Adrenal gland (tissue), 5 donors: ENCODE data around the gene ATP2C1.

ENCODE experiments used
- POLR2A ChIP-seq, 2 donors: fragments of 450-650 bp; IDR thresholded peaks; one replicate each; pipeline ENCODE4 v1.6.1; 2017; ENCODE audit warnings: antibody characterized with exemption in 2 of 2, mild to moderate bottlenecking in 2 of 2, moderate library complexity in 1 of 2
- TF ChIP-seq, protein P1 (sequence below), 6 experiments: fragments of 450-650 bp in 4 of 6; fragments of 200-600 bp in 2 of 6; sonication (generic) in 1 of 6; IDR thresholded peaks; 1 replicate in 5 of 6; 2 replicates in 1 of 6; pipeline versions ENCODE4 v1.5.1 to v1.8.0; 2016 to 2021; ENCODE audit warnings: antibody characterized with exemption in 6 of 6, mild to moderate bottlenecking in 2 of 6, moderate library complexity in 1 of 6
- donor health status: DM: no; HTN: no; CAD: no.

DNA sequence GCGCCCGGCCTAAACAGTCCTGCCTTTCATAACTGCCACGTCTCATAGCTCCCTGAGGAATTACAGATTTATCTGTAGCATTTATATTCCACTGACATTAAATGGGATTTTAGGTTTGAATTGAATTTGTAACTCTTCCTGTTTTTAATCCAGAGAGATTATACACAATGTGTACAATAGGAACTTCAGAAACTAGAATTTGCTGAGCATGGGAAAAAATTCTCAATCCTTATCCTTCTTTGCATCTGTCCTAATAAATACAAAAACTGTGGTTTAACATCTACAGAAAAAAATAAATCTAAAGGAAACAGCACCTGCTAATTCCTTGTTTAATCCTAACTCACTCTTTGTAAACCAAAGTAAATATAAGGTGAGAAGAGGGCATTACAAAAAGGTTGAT, 135.0 kb downstream of the ATP2C1 start:
- no peak for TF ChIP-seq POLR2A (IDR thresholded peaks at IDR 0.05)
- TF ChIP-seq, protein P1, sequence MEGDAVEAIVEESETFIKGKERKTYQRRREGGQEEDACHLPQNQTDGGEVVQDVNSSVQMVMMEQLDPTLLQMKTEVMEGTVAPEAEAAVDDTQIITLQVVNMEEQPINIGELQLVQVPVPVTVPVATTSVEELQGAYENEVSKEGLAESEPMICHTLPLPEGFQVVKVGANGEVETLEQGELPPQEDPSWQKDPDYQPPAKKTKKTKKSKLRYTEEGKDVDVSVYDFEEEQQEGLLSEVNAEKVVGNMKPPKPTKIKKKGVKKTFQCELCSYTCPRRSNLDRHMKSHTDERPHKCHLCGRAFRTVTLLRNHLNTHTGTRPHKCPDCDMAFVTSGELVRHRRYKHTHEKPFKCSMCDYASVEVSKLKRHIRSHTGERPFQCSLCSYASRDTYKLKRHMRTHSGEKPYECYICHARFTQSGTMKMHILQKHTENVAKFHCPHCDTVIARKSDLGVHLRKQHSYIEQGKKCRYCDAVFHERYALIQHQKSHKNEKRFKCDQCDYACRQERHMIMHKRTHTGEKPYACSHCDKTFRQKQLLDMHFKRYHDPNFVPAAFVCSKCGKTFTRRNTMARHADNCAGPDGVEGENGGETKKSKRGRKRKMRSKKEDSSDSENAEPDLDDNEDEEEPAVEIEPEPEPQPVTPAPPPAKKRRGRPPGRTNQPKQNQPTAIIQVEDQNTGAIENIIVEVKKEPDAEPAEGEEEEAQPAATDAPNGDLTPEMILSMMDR (IDR thresholded peaks at IDR 0.05): no peak
